GM19239 (cell line): ENCODE data around the gene USP48.
"Not testable (repeated sequence)": the region's sequence is repeated elsewhere in the genome, so short reads cannot be mapped to it uniquely, and the experiment has no call there.

Source experiments
- DNase-seq: peaks from one replicate; pipeline ENCODE4 v3.0.0; 2011; ENCODE audit warnings: low spot score; ENCODE audit not compliant: insufficient read length
- FAIRE-seq: peaks from 2 replicates; lab custom pipeline; 2011; peaks lifted over from hg19 to GRCh38; lab: Jason Lieb, UNC

The USP48 gene

GRCh38 chr1:21776925-21777324, 6.0 kb downstream of the USP48 start:
- not testable (repeated sequence) for DNase-seq, FAIRE-seq

GRCh38 chr1:21775985-21776562, 6.9 kb downstream of the USP48 start:
- no peak for DNase-seq
- no peak for FAIRE-seq

- FAIRE-seq (no peak), DNase-seq (no peak)
Measured at GRCh38 chr1:21775550-21775914, 7.4 kb downstream of the USP48 start.

GRCh38 chr1:21774835-21775549, 8.0 kb downstream of the USP48 start:
- DNase-seq = no peak
- no peak for FAIRE-seq

- DNase-seq (no peak), FAIRE-seq (peak; percentile 77)
Measured at GRCh38 chr1:21773585-21773984, 9.4 kb downstream of the USP48 start.

- DNase-seq, FAIRE-seq: not testable (repeated sequence)
Measured at GRCh38 chr1:21771672-21772071, 11.3 kb downstream of the USP48 start.

- FAIRE-seq, DNase-seq: not testable (repeated sequence)
Measured at GRCh38 chr1:21770602-21771001, 12.3 kb downstream of the USP48 start.

GRCh38 chr1:21770201-21770600, 12.7 kb downstream of the USP48 start:
- no peak for DNase-seq
- no peak for FAIRE-seq

GRCh38 chr1:21767106-21767505, 15.8 kb downstream of the USP48 start:
- not testable (repeated sequence) for DNase-seq, FAIRE-seq

GRCh38 chr1:21766210-21766609, 16.7 kb downstream of the USP48 start:
- DNase-seq (no peak), FAIRE-seq (no peak)

GRCh38 chr1:21764615-21765423, 18.1 kb downstream of the USP48 start:
- DNase-seq (no peak), FAIRE-seq (no peak)

GRCh38 chr1:21763694-21764419, 19.1 kb downstream of the USP48 start:
- DNase-seq = no peak
- FAIRE-seq = no peak

GRCh38 chr1:21763236-21763635, 19.7 kb downstream of the USP48 start:
- FAIRE-seq (no peak), DNase-seq (no peak)

- FAIRE-seq = peak; percentile 93
- no peak for DNase-seq
Measured at GRCh38 chr1:21762022-21762404, 20.9 kb downstream of the USP48 start.

GRCh38 chr1:21761052-21761451, 21.9 kb downstream of the USP48 start:
- DNase-seq (no peak), FAIRE-seq (no peak)

GRCh38 chr1:21759818-21760217, 23.1 kb downstream of the USP48 start:
- no peak for FAIRE-seq

GRCh38 chr1:21759182-21759581, 23.8 kb downstream of the USP48 start:
- FAIRE-seq (no peak), DNase-seq (no peak)

More at GRCh38 chr1:21759818-21760217, 23.1 kb downstream of the USP48 start:
- no peak for DNase-seq

GRCh38 chr1:21758614-21759013, 24.3 kb downstream of the USP48 start:
- no peak for DNase-seq
- no peak for FAIRE-seq

GRCh38 chr1:21756393-21757089, 26.4 kb downstream of the USP48 start:
- FAIRE-seq = no peak
- DNase-seq = no peak

GRCh38 chr1:21755067-21755466, 27.9 kb downstream of the USP48 start:
- FAIRE-seq = no peak
- DNase-seq = no peak
